ENCODE data around the gene NKPD1.

DNA sequence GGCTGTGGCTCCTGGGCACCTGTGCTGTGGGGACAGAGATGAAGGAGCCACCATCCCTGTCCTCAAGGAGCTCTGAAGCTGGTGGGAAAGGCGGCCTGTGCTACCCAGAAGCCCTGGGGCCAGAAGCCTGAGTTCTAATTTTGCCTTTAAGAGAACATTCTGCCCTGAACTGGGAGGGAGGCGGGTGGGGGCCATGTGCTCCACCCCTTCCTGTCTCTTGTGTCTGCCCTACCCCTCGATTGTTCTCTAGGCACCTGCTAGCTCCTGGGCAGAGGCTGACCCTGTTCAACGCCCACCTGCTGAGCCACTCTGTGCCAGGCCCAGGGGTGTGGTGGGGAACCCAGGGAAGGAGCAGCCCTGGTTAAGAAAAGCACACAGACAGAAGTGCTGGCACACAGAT lies 11.4 kb upstream of the NKPD1 start:
- TF ChIP-seq, protein P1, sequence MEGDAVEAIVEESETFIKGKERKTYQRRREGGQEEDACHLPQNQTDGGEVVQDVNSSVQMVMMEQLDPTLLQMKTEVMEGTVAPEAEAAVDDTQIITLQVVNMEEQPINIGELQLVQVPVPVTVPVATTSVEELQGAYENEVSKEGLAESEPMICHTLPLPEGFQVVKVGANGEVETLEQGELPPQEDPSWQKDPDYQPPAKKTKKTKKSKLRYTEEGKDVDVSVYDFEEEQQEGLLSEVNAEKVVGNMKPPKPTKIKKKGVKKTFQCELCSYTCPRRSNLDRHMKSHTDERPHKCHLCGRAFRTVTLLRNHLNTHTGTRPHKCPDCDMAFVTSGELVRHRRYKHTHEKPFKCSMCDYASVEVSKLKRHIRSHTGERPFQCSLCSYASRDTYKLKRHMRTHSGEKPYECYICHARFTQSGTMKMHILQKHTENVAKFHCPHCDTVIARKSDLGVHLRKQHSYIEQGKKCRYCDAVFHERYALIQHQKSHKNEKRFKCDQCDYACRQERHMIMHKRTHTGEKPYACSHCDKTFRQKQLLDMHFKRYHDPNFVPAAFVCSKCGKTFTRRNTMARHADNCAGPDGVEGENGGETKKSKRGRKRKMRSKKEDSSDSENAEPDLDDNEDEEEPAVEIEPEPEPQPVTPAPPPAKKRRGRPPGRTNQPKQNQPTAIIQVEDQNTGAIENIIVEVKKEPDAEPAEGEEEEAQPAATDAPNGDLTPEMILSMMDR (IDR thresholded peaks at IDR 0.05), result no peak
- TF ChIP-seq GATA2 (CRISPR knock-in tag; IDR thresholded peaks at IDR 0.05), result no peak
- no peak for TF ChIP-seq EZH2phosphoT487 (IDR thresholded peaks at IDR 0.05; ENCODE audit: borderline replicate concordance, low read depth)
- TF ChIP-seq RFX5 (IDR thresholded peaks at IDR 0.05; ENCODE audit: low read length), result no peak
- TF ChIP-seq NFIC (IDR thresholded peaks at IDR 0.05; ENCODE audit: borderline replicate concordance), result no peak
- TF ChIP-seq, protein P2, sequence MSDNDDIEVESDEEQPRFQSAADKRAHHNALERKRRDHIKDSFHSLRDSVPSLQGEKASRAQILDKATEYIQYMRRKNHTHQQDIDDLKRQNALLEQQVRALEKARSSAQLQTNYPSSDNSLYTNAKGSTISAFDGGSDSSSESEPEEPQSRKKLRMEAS (IDR thresholded peaks at IDR 0.05; ENCODE audit: low read depth), result no peak
- TF ChIP-seq YY1 (IDR thresholded peaks at IDR 0.05; ENCODE audit: low read depth), result no peak
- TF ChIP-seq EP300 (IDR thresholded peaks at IDR 0.05; ENCODE audit: borderline replicate concordance in 1 of 2, low read depth in 1 of 2, low read length in 1 of 2), result no peak
- TF ChIP-seq, protein P3, sequence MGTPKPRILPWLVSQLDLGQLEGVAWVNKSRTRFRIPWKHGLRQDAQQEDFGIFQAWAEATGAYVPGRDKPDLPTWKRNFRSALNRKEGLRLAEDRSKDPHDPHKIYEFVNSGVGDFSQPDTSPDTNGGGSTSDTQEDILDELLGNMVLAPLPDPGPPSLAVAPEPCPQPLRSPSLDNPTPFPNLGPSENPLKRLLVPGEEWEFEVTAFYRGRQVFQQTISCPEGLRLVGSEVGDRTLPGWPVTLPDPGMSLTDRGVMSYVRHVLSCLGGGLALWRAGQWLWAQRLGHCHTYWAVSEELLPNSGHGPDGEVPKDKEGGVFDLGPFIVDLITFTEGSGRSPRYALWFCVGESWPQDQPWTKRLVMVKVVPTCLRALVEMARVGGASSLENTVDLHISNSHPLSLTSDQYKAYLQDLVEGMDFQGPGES (IDR thresholded peaks at IDR 0.05; ENCODE audit: low read depth, low read length), result no peak
